K562 (cell line): ENCODE results near the gene EGR1. TPM values are rescaled to one million over a fixed set of nuclear protein-coding genes. Genes with fewer than 3 reads are reported as not detected.

Experiments used
- GABPB2 ChIP-seq: fragments of 250-450 bp; sonication (Bioruptor Pico); conservative IDR thresholded peaks from 2 replicates; pipeline ENCODE4 v1.5.1; 2021; ENCODE audit warnings: mild to moderate bottlenecking
- POLR2H ChIP-seq: IDR thresholded peaks from 2 replicates; pipeline ENCODE4 v1.6.1; 2016; ENCODE audit warnings: missing genetic modification characterization, low read depth, mild to moderate bottlenecking, control low read depth, missing compliant biosample characterization, moderate library complexity
- RBFOX2 ChIP-seq: fragments of 200-400 bp; formaldehyde crosslinking; IDR thresholded peaks from 2 replicates; pipeline ENCODE4 v1.6.1; 2017; ENCODE audit warnings: low read depth, mild to moderate bottlenecking, low read length, moderate library complexity
- RBM22 ChIP-seq: fragments of 200-400 bp; formaldehyde crosslinking; IDR thresholded peaks from 2 replicates; pipeline ENCODE4 v1.6.1; 2018; ENCODE audit warnings: low read length, low read depth; ENCODE audit not compliant: poor library complexity, severe bottlenecking
- SRSF7 ChIP-seq: fragments of 200-400 bp; formaldehyde crosslinking; optimal IDR thresholded peaks from 2 replicates; pipeline ENCODE3; 2017; ENCODE audit warnings: mild to moderate bottlenecking, low read depth, low read length
- TCF3 ChIP-seq: sonication (generic); formaldehyde crosslinking; IDR thresholded peaks from 2 replicates; pipeline ENCODE4 v1.4.0; 2020; ENCODE audit warnings: mild to moderate bottlenecking, missing genetic modification reagents
- ZBED1 ChIP-seq: IDR thresholded peaks from 2 replicates; pipeline ENCODE4 v1.6.1; 2014
- ZC3H11A ChIP-seq: IDR thresholded peaks from 2 replicates; pipeline ENCODE4 v1.6.1; 2012; ENCODE audit warnings: low read depth, low read length, improper control_type of control experiment
- polyA plus RNA-seq, 8 experiments: library from polyadenylated mRNA; depleted of rRNA in 4 of 8; stranded (reverse) in 5 of 8; unstranded in 3 of 8; fragments of >200 nt; fragmentation: Nextera tagmentation in 2 of 8; fragmentation: Illumina TruSeq in 1 of 8; extraction: Ambion mirVana in 2 of 8; extraction: Trizol in 1 of 8; gene quantifications; 2 replicates each; pipeline versions ENCODE4 v1.2.1 to v1.2.3, GENCODE V29; 2011 to 2014; ENCODE audit warnings: inconsistent platforms in 1 of 8, missing spikeins in 1 of 8
- total RNA-seq, 7 experiments: library from RNA; depleted of rRNA in 6 of 7; stranded (reverse); fragments of >200 nt in 6 of 7; fragmentation: Illumina TruSeq in 2 of 7; extraction: Trizol in 2 of 7; gene quantifications; 2 replicates each; pipeline versions ENCODE4 v1.2.1 to v1.2.3, GENCODE V29; 2011 to 2021; ENCODE audit warnings: low replicate concordance in 1 of 7
- TF ChIP-seq, protein P1 (sequence below): fragments of 200-600 bp; sonication (generic); IDR thresholded peaks from one replicate; pipeline ENCODE4 v1.6.1; 2012; ENCODE audit warnings: mild to moderate bottlenecking, low read depth, low read length, inconsistent platforms
- TF ChIP-seq, protein P2 (sequence below), 2 experiments: fragments of 150-350 bp in 1 of 2; IDR thresholded peaks; 2 replicates each; pipeline ENCODE4 v1.6.1; 2012 to 2016; ENCODE audit warnings: low read depth in 2 of 2, low read length in 2 of 2, mild to moderate bottlenecking in 1 of 2, moderate library complexity in 1 of 2

The EGR1 gene
- total and polyA plus RNA-seq, 9 of the 15 experiments (the other 6 are each of a cell fraction or from before 2014, with no cell fraction given) = 1.3 to 132 (median 21.5) TPM

DNA sequence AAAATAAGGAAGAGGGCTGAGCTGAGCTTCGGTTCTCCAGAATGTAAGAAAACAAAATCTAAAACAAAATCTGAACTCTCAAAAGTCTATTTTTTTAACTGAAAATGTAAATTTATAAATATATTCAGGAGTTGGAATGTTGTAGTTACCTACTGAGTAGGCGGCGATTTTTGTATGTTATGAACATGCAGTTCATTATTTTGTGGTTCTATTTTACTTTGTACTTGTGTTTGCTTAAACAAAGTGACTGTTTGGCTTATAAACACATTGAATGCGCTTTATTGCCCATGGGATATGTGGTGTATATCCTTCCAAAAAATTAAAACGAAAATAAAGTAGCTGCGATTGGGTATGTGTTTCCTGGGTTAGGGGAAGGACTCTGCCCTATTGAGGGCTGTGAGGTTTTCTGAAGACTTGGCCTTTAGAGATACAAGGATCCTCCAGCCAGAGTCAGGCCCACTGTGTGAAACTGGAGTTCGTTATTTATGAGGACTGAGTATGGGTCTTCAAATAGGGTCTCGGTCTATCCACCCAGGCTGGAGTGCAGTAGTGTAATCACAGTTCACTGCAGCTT lies 3.8 kb downstream of the EGR1 start (continued):
- TF ChIP-seq, protein P1, sequence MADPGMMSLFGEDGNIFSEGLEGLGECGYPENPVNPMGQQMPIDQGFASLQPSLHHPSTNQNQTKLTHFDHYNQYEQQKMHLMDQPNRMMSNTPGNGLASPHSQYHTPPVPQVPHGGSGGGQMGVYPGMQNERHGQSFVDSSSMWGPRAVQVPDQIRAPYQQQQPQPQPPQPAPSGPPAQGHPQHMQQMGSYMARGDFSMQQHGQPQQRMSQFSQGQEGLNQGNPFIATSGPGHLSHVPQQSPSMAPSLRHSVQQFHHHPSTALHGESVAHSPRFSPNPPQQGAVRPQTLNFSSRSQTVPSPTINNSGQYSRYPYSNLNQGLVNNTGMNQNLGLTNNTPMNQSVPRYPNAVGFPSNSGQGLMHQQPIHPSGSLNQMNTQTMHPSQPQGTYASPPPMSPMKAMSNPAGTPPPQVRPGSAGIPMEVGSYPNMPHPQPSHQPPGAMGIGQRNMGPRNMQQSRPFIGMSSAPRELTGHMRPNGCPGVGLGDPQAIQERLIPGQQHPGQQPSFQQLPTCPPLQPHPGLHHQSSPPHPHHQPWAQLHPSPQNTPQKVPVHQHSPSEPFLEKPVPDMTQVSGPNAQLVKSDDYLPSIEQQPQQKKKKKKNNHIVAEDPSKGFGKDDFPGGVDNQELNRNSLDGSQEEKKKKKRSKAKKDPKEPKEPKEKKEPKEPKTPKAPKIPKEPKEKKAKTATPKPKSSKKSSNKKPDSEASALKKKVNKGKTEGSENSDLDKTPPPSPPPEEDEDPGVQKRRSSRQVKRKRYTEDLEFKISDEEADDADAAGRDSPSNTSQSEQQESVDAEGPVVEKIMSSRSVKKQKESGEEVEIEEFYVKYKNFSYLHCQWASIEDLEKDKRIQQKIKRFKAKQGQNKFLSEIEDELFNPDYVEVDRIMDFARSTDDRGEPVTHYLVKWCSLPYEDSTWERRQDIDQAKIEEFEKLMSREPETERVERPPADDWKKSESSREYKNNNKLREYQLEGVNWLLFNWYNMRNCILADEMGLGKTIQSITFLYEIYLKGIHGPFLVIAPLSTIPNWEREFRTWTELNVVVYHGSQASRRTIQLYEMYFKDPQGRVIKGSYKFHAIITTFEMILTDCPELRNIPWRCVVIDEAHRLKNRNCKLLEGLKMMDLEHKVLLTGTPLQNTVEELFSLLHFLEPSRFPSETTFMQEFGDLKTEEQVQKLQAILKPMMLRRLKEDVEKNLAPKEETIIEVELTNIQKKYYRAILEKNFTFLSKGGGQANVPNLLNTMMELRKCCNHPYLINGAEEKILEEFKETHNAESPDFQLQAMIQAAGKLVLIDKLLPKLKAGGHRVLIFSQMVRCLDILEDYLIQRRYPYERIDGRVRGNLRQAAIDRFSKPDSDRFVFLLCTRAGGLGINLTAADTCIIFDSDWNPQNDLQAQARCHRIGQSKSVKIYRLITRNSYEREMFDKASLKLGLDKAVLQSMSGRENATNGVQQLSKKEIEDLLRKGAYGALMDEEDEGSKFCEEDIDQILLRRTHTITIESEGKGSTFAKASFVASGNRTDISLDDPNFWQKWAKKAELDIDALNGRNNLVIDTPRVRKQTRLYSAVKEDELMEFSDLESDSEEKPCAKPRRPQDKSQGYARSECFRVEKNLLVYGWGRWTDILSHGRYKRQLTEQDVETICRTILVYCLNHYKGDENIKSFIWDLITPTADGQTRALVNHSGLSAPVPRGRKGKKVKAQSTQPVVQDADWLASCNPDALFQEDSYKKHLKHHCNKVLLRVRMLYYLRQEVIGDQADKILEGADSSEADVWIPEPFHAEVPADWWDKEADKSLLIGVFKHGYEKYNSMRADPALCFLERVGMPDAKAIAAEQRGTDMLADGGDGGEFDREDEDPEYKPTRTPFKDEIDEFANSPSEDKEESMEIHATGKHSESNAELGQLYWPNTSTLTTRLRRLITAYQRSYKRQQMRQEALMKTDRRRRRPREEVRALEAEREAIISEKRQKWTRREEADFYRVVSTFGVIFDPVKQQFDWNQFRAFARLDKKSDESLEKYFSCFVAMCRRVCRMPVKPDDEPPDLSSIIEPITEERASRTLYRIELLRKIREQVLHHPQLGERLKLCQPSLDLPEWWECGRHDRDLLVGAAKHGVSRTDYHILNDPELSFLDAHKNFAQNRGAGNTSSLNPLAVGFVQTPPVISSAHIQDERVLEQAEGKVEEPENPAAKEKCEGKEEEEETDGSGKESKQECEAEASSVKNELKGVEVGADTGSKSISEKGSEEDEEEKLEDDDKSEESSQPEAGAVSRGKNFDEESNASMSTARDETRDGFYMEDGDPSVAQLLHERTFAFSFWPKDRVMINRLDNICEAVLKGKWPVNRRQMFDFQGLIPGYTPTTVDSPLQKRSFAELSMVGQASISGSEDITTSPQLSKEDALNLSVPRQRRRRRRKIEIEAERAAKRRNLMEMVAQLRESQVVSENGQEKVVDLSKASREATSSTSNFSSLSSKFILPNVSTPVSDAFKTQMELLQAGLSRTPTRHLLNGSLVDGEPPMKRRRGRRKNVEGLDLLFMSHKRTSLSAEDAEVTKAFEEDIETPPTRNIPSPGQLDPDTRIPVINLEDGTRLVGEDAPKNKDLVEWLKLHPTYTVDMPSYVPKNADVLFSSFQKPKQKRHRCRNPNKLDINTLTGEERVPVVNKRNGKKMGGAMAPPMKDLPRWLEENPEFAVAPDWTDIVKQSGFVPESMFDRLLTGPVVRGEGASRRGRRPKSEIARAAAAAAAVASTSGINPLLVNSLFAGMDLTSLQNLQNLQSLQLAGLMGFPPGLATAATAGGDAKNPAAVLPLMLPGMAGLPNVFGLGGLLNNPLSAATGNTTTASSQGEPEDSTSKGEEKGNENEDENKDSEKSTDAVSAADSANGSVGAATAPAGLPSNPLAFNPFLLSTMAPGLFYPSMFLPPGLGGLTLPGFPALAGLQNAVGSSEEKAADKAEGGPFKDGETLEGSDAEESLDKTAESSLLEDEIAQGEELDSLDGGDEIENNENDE = no peak
- TF ChIP-seq GABPB2 (CRISPR knock-in tag) (peak; percentile 36; the same call in 1 of the 2 replicates), RBM22 (peak; percentile 99), ZC3H11A (no peak), SRSF7 (no peak), POLR2H (tag) (0 out of 2 replicates have a peak, but pooled peaks have one; percentile 15), RBFOX2 (no peak), ZBED1 (0 out of 2 replicates have a peak, but pooled peaks have one; percentile 5), TCF3 (CRISPR knock-in tag) (no peak)
- TF ChIP-seq, protein P2, sequence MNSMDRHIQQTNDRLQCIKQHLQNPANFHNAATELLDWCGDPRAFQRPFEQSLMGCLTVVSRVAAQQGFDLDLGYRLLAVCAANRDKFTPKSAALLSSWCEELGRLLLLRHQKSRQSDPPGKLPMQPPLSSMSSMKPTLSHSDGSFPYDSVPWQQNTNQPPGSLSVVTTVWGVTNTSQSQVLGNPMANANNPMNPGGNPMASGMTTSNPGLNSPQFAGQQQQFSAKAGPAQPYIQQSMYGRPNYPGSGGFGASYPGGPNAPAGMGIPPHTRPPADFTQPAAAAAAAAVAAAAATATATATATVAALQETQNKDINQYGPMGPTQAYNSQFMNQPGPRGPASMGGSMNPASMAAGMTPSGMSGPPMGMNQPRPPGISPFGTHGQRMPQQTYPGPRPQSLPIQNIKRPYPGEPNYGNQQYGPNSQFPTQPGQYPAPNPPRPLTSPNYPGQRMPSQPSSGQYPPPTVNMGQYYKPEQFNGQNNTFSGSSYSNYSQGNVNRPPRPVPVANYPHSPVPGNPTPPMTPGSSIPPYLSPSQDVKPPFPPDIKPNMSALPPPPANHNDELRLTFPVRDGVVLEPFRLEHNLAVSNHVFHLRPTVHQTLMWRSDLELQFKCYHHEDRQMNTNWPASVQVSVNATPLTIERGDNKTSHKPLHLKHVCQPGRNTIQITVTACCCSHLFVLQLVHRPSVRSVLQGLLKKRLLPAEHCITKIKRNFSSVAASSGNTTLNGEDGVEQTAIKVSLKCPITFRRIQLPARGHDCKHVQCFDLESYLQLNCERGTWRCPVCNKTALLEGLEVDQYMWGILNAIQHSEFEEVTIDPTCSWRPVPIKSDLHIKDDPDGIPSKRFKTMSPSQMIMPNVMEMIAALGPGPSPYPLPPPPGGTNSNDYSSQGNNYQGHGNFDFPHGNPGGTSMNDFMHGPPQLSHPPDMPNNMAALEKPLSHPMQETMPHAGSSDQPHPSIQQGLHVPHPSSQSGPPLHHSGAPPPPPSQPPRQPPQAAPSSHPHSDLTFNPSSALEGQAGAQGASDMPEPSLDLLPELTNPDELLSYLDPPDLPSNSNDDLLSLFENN (IDR thresholded peaks at IDR 0.05; ENCODE audit: low read depth in 2 of 2, low read length in 2 of 2) = peak in 1 of 2 experiments; percentile 12; a peak in 1 of 4 replicates
